Thyroid gland (tissue), 4 donors: ENCODE results near the gene MUC4. TPM values are rescaled to one million over a fixed set of nuclear protein-coding genes. Genes with fewer than 3 reads are reported as not detected.

Source experiments
- DNase-seq, 2 donors: peaks; one replicate each; pipeline ENCODE4 v3.0.0-alpha.2; 2019
- H3K27ac ChIP-seq, 3 donors: fragments of 200-600 bp; sonication (generic); 1 replicate in 2 of 3; 2 replicates in 1 of 3; pipeline ENCODE4 v1.5.1; 2016 to 2019; ENCODE audit warnings: mild to moderate bottlenecking in 1 of 3, moderate library complexity in 1 of 3
- H3K27me3 ChIP-seq: fragments of 200-600 bp; sonication (generic); one replicate; pipeline ENCODE4 v1.5.1; 2019
- H3K36me3 ChIP-seq, 2 donors: fragments of 200-600 bp; sonication (generic); one replicate each; pipeline ENCODE4 v1.5.1; 2016 to 2019
- H3K4me1 ChIP-seq, 2 donors: fragments of 200-600 bp; sonication (generic); one replicate each; pipeline ENCODE4 v1.5.1; 2017 to 2019
- H3K4me3 ChIP-seq, 3 donors: fragments of 200-600 bp; sonication (generic); replicated peaks in 1 of 3; 1 replicate in 2 of 3; 2 replicates in 1 of 3; pipeline ENCODE4 v1.5.1; 2016; ENCODE audit warnings: mild to moderate bottlenecking in 1 of 3
- H3K9me3 ChIP-seq: fragments of 200-600 bp; sonication (generic); one replicate; pipeline ENCODE4 v1.5.1; 2017
- CTCF ChIP-seq, 6 experiments: fragments of 200-600 bp in 3 of 6; fragments of 450-650 bp in 3 of 6; sonication (generic) in 3 of 6; IDR thresholded peaks; one replicate each; pipeline ENCODE4 v1.5.1; 2016 to 2019; ENCODE audit warnings: antibody characterized with exemption in 6 of 6, mild to moderate bottlenecking in 2 of 6, inconsistent platforms in 1 of 6, moderate library complexity in 1 of 6
- POLR2A ChIP-seq, 2 donors: fragments of 450-650 bp; IDR thresholded peaks; one replicate each; pipeline ENCODE4 v1.6.1; 2017; ENCODE audit warnings: antibody characterized with exemption in 2 of 2, mild to moderate bottlenecking in 2 of 2, moderate library complexity in 1 of 2
- WGBS, 2 donors: methylation state at CpG; one replicate each; pipeline ENCODE4 v1.1.5; 2017; 5-methylcytosine and 5-hydroxymethylcytosine counted together
- intact Hi-C: fragments of 100-400 bp; cut with DNase I; formaldehyde crosslinking; loops from one replicate; pipeline ENCODE4 v1.15.1; 2023
- total RNA-seq, 4 donors: library from RNA; depleted of rRNA; stranded (reverse); fragments of >200 nt; gene quantifications; one replicate each; pipeline ENCODE4 v1.2.3, GENCODE V29; 2016

The MUC4 gene
- total RNA-seq, 4 donors from 2014 or later: 0.13 to 0.20 TPM; not detected in 2

- Histone ChIP-seq H3K4me1 (peaks cover 8 to 10% of the 10 kb centered on the region in 2 donors), H3K36me3 (no peaks in the 10 kb centered on the region), H3K4me3 (no peak overlapping the region), H3K27ac (no peak overlapping the region), H3K9me3 (no peaks in the 10 kb centered on the region), H3K27me3 (no peaks in the 10 kb centered on the region)
- 86% methylated on average over 16 of the region's 16 CpGs for WGBS, 2 donors
- TF ChIP-seq POLR2A (IDR thresholded peaks at IDR 0.05): no peak
- no peak for TF ChIP-seq CTCF (IDR thresholded peaks at IDR 0.05)
- no peak for DNase-seq
- intact Hi-C loops: no loop called here
Measured at GRCh38 chr3:195822131-195822696, 10.5 kb upstream of the MUC4 start.

DNA sequence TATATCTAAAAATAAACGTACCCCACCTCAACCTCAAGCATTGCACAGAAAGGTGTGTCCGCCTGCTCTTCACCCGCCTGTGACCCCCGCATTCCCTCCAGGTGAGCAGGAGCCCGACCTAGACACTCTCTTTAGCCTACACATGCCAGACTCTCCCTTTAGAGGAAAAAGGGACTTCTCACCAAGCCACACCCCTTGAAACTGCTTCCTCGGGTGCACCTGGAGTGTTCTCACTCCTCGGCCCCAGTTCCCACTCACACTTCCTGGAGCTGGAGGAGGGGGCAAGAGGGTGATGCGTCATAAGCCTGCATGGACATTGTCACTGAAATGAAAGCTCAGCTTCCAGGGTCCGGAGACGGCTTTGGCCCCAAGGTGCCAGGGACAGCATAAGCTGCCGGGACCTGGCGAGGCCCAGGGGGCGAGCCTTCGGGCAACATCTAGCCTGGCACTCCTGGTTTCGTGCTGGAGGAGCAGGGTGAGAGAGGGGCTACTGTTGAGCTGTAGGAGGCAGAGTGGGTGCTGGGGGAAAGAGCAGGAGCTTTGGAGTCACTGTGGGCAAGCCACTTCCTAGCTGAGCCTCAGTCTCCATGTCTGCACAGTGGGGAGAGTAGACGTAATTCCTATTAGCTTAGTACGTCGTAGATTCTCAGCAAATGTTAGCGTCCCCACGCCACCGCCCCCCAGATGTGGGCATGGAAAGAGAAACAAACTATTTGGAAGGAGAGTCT is 9.8 kb upstream of the MUC4 start:
- no peaks in the 10 kb centered on the region for H3K9me3 ChIP-seq
- intact Hi-C loops: no loop called here
- H3K27me3 ChIP-seq: no peaks in the 10 kb centered on the region
- H3K4me1 ChIP-seq: peaks cover 8 to 10% of the 10 kb centered on the region in 2 donors
- no peaks in the 10 kb centered on the region for H3K36me3 ChIP-seq
- no peak for DNase-seq
- no peak overlapping the region for H3K27ac ChIP-seq
- WGBS, 2 donors: 84% methylated on average over 21 of the region's 21 CpGs
- no peak overlapping the region for H3K4me3 ChIP-seq
- TF ChIP-seq CTCF (IDR thresholded peaks at IDR 0.05) (no peak), POLR2A (IDR thresholded peaks at IDR 0.05) (no peak)

DNA sequence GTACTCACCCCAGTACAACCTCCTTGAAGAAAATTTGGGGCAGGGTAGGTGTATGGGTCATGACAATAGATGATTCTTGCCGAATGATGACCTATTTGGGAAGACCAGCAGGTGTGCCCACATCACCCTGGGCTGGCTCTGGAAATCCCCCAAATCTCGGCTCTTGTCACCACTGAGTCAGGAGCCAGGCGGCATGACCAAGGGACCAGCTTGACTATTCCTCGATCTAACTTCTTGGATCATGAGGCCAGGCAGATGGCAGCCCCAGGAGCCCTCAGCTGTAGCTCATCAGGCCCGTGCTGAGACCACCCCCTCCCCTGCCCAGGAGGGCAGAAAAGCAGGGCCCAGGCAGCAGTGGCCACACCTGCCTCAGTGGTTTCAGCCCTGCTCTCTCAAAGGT is 9.2 kb upstream of the MUC4 start:
- H3K27ac ChIP-seq: no peak overlapping the region
- 92 to 100% methylated on average over 4 to 5 of the region's 5 CpGs for WGBS, 2 donors

DNA sequence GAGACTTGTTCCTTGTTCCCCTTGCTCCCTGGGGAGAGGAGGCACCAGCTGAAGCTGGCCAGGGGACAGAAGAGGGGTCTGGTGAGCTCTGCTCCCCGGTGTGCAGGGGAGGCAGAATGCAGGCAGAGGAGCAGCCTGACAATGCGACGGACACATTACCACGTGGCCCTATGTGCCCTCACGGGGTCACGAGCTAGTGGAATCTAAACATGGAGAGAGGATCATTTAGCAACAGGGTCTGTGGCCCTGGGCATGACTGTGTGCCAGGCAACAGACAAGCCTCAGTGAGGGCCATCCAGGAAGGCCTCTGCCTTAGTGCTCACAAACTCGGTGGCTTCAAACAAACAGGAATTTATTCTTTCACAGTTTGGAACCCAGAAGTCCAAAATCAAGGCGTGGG is 8.5 kb upstream of the MUC4 start:
- no peak for DNase-seq
- intact Hi-C loops: no loop called here
- TF ChIP-seq POLR2A (IDR thresholded peaks at IDR 0.05) (no peak), CTCF (IDR thresholded peaks at IDR 0.05) (no peak)
- Histone ChIP-seq H3K36me3 (no peaks in the 10 kb centered on the region), H3K4me3 (no peak overlapping the region), H3K9me3 (no peaks in the 10 kb centered on the region), H3K27ac (no peak overlapping the region), H3K4me1 (peaks cover 8 to 10% of the 10 kb centered on the region in 2 donors), H3K27me3 (no peaks in the 10 kb centered on the region)
- WGBS, 2 donors: 73 to 82% methylated on average over 6 to 7 of the region's 8 CpGs

More for the DNA sequence above, 9.2 kb upstream of the MUC4 start:
- Histone ChIP-seq H3K36me3 (no peaks in the 10 kb centered on the region), H3K27me3 (no peaks in the 10 kb centered on the region), H3K4me3 (no peak overlapping the region), H3K9me3 (no peaks in the 10 kb centered on the region), H3K4me1 (peaks cover 8 to 10% of the 10 kb centered on the region in 2 donors)
- intact Hi-C loops: no loop called here
- TF ChIP-seq CTCF (IDR thresholded peaks at IDR 0.05) (no peak), POLR2A (IDR thresholded peaks at IDR 0.05) (no peak)
- no peak for DNase-seq

DNA sequence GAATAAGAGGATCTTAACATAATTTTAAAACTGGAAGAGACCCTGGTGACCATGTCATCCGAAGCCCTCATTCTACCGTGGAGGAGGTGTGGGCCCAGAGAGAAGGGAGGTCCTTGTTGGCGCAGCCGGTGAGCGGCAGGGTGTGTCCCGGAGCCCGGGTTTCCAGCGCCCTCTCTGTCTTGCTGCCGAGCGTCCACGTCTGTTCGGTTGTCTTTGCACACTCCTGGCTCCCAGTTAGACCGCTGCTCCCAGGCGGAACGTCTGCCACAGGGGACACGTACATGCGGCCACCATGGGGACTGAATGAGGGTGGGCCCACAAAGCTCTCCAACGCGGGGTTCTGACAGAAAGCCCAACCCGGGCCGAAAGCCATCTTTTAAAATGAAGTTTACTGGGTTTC is 6.6 kb upstream of the MUC4 start:
- no peak for DNase-seq
- TF ChIP-seq POLR2A (IDR thresholded peaks at IDR 0.05) (no peak), CTCF (IDR thresholded peaks at IDR 0.05) (no peak)
- no peak overlapping the region for H3K4me3 ChIP-seq
- no peaks in the 10 kb centered on the region for H3K9me3 ChIP-seq
- peaks cover 0 to 2% of the 10 kb centered on the region in 2 donors for H3K4me1 ChIP-seq
- H3K27ac ChIP-seq: no peak overlapping the region
- no peaks in the 10 kb centered on the region for H3K36me3 ChIP-seq
- intact Hi-C loops: no loop called here
- WGBS, 2 donors: 73 to 89% methylated on average over 21 of the region's 21 CpGs
- H3K27me3 ChIP-seq: no peaks in the 10 kb centered on the region
